ENCODE results near the gene OLFML1.

DNA sequence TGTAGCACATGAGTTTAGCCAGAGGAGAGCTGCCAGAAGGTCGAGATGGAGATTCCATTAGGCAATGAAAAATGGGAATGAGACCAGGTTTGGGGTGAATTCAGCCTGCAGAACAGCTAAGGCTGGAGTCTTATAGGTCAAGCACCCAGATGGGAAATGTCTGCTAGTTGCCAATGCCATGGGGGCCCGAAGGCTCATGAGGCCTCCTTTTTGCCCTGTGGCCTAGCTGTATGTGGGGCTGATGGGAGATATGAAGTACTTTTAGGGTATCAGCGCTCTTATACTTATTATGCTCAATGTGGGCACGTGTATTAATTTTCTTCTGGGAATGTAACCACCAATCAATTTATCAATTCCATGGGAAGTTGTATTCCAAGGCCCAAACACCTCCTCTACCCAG is 37.2 kb downstream of the OLFML1 start:
- no peak for TF ChIP-seq SP1 (IDR thresholded peaks at IDR 0.05)
- TF ChIP-seq HDGF (IDR thresholded peaks at IDR 0.05; ENCODE audit: borderline replicate concordance): no peak
